GM18502 (cell line): ENCODE measurements around the gene CORO7.

Experiments used
- ATAC-seq: cut with Tn5 transposase; IDR thresholded peaks from one replicate; pipeline ENCODE4 v1.9.1; 2021; ENCODE audit warnings: mild to moderate bottlenecking; ENCODE audit not compliant: unreplicated experiment, poor library complexity

Gene CORO7

DNA sequence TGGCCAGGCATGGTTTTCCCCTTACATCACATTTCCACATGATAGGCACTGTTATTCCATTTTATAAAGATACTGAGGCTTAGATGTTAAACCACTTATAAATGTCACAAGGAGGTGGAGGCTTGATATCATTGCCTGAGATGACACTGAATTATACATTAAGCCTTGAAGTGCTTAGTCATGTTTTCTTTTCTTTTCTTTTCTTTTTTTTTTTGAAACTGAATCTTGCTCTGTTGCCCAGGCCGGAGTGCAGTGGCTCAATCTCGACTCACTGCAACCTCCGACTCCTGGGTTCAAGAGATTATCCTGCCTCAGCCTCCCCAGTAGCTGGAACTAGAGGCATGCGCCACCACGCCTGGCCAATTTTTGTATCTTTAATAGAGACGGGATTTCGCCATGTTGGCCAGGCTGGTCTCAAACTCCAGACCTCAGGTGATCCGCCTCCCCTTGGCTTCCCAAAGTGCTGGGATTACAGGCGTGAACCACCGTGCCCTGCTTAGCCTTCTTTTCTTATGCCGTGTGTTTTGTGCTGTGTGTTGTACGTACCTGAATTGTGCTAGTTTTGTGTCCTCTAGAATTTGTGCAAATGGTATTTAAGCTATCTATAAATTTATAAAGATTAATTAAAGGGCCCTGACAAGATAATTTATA is 10.5 kb upstream of the CORO7 start:
- ATAC-seq: no peak

- peak; percentile 25 for ATAC-seq
Measured at GRCh38 chr16:4426021-4426684, 9.8 kb upstream of the CORO7 start.

GRCh38 chr16:4425378-4426020 is 9.1 kb upstream of the CORO7 start, which contains the start of gene DNAJA3:
Gene DNAJA3 (plus strand): TSS chr16:4425868. CDS start chr16:4425882, 14 bp downstream.
- peak; percentile 93 for ATAC-seq

GRCh38 chr16:4420505-4421105 is 4.2 kb upstream of the CORO7 start:
- no peak for ATAC-seq

DNA sequence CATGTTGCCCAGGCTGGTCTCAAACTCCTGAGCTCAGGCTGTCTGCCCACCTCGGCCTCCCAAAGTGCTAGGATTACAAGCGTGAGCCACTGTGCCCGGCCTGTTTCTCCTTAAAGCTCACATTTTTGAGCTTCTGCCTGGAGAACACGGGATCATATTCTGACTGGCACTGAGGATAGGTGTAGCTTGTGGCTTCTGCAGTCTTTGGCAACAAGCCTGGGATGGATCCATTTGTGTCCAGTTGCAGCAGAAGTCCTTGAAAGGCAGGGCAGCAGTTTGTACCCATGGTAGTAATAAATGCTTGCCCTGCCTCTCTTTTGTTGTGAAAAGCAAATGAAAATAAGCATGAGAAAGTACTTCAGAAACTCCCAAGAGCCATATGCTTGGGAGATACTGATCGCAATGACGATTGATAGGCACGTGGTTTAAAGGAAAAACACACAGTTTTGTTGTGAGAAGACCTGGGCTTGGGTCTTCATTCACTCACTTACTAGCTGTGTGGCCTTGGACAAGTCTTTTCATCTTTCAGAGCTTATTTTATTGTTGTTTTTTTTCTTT is 3.1 kb upstream of the CORO7 start:
- no peak for ATAC-seq

GRCh38 chr16:4415538-4416199 is 727 bp downstream of the CORO7 start:
- ATAC-seq: no peak

DNA sequence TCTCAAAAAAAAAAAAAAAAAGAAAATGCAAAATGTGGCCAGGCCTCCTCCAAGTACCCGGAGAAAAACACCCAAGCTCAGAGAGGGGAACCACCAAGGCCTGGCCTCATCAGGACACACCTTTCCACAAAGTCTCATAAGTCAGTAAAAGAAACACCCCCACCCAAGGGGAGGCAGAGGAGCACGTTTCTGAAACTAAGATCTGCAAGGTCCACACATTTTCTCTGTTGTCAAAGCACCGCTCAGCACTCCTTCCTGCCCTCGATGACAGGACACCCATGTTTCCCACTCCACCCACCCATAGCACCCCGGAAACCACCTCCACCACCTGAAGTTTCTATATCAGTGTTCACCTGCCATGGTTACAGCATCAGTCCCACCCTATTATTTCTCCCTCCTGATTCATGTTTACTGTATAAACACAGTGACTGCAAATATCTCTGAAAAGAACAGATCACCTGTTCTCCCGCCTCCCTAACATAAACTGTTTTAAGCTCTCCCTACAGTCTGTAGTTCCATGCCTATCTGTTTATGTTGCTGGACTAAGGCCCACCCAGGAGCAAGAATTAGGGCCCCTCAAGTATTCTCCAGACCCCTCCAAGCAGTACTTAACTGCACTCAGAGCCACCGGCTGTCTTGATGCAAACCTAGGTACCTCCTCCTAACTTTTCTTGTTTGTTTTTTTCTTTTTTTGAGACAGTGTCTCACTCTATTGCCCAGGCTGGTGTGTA is 2.0 kb downstream of the CORO7 start:
- peak; percentile 58 for ATAC-seq

DNA sequence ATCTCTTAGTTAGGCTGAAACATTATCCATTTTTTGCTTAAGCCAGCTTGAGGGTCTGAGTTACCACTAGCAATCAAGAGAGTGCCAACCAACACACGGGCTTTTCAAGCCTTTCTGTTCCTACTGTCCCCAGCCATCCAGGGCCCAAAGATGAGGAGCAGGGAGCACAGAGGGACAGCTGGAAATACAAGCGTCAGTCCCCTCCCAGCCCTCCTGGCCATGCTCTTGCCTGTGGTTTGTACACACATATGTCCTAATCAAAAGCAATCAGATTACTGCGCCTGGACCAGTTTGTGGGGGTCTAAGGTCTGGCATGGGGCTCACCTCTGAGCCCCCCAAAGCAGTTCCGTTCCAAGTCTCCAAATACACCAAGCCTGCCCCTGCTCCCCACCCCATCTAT is 3.5 kb downstream of the CORO7 start:
- ATAC-seq: no peak

DNA sequence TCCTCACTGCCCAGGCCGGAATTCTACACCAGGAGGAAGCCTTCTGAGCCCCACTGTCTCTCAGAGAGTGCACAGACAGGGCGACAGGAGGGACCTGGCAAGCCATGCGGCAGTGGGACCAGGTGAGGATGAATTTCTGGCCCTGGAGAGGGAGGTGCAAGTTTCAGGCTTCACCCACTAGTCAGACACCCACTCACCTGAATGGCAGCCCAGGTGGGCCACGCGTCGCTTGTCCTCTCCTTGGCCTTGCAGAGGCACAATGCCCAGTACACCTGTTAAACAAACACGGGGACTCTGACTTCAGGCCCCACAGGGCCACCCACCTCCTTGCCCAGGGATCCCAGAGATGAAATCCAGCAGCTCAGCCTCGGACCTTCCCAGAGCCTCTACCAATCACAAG is 4.2 kb downstream of the CORO7 start:
- ATAC-seq: no peak

- ATAC-seq: no peak
Measured at GRCh38 chr16:4411684-4412083, 4.7 kb downstream of the CORO7 start.

DNA sequence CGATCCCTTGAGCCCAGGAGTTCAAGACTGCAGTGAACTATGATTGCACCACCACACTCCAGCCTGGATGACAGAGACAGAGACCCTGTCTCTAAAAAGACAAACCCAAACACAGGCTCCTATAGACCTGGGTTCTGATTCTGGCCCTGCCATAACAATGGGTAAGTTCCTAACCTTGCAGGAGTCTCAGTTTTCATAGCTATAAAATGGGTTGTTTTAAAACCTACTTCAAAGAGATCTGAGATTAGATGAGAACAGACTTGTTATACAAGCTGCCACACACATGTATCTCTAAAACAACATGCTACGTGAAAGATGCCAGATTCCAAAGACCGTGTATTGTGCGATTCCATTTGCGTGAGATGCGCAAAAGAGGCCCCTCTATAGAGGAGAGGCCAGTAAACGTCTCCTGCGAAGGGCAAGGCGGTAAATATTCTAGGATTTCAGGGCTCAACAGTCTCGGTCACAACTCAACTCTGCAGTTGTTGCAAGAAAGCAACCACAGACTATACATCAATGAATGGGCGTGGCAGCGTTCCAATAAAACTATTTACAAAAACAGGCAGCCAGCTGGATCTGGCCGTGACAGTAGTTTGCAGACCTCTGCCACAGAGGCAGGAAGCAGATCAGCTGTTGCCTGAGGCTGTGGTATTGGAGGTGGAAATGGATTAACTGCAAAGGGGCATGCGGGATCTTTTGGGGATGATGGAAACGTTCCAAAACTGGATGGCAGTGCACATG is 5.9 kb downstream of the CORO7 start:
- ATAC-seq: no peak

- no peak for ATAC-seq
Measured at GRCh38 chr16:4409081-4409932, 7.1 kb downstream of the CORO7 start.

GRCh38 chr16:4408323-4408690 is 8.1 kb downstream of the CORO7 start:
- ATAC-seq: no peak

GRCh38 chr16:4407543-4408322 is 8.7 kb downstream of the CORO7 start:
- no peak for ATAC-seq

DNA sequence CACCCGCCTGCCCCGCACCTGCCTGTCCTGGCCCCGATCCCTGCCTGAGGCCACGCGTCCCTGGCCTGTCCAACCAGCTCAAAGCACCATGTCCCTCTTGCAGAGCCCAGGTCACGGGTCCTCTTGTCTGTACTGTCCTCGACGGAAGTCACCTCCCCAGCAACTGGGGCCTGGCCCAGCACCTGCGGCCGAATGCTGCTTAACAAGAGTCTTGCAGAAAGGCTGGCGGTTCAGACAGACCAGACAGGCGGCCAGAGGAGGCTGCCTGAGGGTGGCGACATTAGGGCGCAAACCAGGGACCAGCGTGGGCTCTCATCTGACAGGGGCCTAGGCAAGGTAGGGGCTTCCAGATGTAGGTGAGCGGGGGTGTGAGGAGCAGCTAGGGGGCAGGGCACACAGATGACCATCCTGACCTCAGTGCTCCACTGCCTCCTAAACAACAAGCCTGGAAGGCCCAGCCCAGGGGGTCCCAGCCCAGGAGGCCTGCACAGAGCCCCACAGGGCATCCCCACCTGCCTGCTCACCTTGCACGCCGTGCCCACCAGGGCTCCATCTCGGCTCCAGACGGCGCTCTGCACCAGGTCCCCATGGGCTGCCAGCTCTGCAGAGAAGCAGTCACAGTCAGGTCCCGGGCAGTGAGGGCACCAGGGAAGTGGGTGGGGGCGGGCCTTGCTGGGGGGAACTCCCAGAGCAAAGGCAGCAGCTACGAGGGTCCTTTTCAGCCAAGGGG is 11.3 kb downstream of the CORO7 start:
- no peak for ATAC-seq

DNA sequence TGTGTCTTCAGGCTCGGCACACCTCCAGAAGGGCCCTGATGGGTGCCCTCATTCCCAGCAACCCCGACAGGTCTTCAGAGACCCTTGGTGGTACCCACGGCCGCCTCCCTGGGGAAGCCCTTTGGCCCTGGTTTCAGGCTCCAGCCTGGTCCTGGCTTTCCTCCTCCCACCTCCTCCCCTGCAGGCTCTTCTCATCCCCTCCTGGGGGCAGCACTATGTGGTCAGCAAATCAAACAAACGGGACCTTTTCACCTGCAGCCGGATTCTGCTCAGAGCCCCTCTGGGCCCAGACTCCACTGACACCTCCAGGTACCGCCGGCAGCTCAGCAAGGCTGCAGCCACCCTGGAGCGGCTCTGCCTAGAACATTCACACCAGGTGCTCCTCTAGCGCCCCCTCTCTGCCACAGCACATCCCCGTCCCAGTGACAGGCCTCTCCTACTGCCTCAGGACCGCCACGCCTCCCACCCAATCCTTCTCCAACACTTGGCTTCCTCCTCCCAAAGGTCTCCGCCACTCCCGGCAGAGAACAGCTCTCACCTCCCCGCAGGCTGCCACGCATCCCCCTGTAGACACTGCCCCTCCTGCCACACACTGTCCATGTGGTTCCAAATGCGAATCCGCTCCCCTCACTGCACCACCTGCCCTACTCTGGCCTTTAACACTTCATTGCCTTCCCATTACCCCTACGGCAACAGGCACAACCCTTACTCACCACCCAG is 12.0 kb downstream of the CORO7 start:
- ATAC-seq: no peak
